WTC11 (cell line): ENCODE data around the gene CCDC126. TPM values are rescaled to one million over a fixed set of nuclear protein-coding genes. Genes with fewer than 3 reads are reported as not detected.
A peak's percentile ranks its signal among the peaks of the same experiment; 100 is the strongest.

Experiments used
- AFF4 ChIP-seq: sonication (generic); formaldehyde crosslinking; IDR thresholded peaks from 2 replicates; pipeline ENCODE4 v1.8.1; 2023; ENCODE audit warnings: mild to moderate bottlenecking, missing genetic modification reagents, borderline replicate concordance
- AR ChIP-seq: fragments of 250-450 bp; sonication (Bioruptor Pico); IDR thresholded peaks from 2 replicates; pipeline ENCODE4 v1.9.0; 2021; ENCODE audit warnings: mild to moderate bottlenecking
- ERG ChIP-seq: fragments of 250-450 bp; sonication (Bioruptor Pico); IDR thresholded peaks from 2 replicates; pipeline ENCODE4 v1.8.0; 2021; ENCODE audit warnings: mild to moderate bottlenecking
- FOXJ3 ChIP-seq: sonication (generic); formaldehyde crosslinking; IDR thresholded peaks from 2 replicates; pipeline ENCODE4 v1.9.0; 2021; ENCODE audit warnings: missing genetic modification reagents, mild to moderate bottlenecking, borderline replicate concordance
- FOXK1 ChIP-seq: sonication (generic); formaldehyde crosslinking; IDR thresholded peaks from 2 replicates; pipeline ENCODE4 v1.8.0; 2022; ENCODE audit warnings: mild to moderate bottlenecking, moderate library complexity, missing genetic modification reagents
- GTF2I ChIP-seq: fragments of 250-450 bp; sonication (Bioruptor Pico); conservative IDR thresholded peaks from 2 replicates; pipeline ENCODE4 v1.4.0; 2021; ENCODE audit warnings: mild to moderate bottlenecking
- HMGA2 ChIP-seq: fragments of 250-450 bp; sonication (Bioruptor Pico); IDR thresholded peaks from 2 replicates; pipeline ENCODE4 v1.4.0; 2021; ENCODE audit warnings: mild to moderate bottlenecking, moderate library complexity
- IRF2 ChIP-seq: sonication (generic); formaldehyde crosslinking; IDR thresholded peaks from 2 replicates; pipeline ENCODE4 v1.8.0; 2022; ENCODE audit warnings: low read depth, missing genetic modification reagents, borderline replicate concordance
- KAT7 ChIP-seq: sonication (generic); formaldehyde crosslinking; IDR thresholded peaks from 2 replicates; pipeline ENCODE4 v1.8.1; 2023; ENCODE audit warnings: missing genetic modification reagents, mild to moderate bottlenecking, borderline replicate concordance
- NFATC4 ChIP-seq: fragments of 250-450 bp; sonication (Bioruptor Pico); IDR thresholded peaks from 2 replicates; pipeline ENCODE4 v1.9.0; 2021; ENCODE audit warnings: mild to moderate bottlenecking
- NFE2L1 ChIP-seq: sonication (generic); formaldehyde crosslinking; IDR thresholded peaks from 2 replicates; pipeline ENCODE4 v1.8.1; 2023; ENCODE audit warnings: missing genetic modification reagents
- STAT6 ChIP-seq: sonication (generic); formaldehyde crosslinking; conservative IDR thresholded peaks from 2 replicates; pipeline ENCODE4 v1.8.1; 2023; ENCODE audit warnings: mild to moderate bottlenecking, low read depth, missing genetic modification reagents, moderate library complexity
- TEAD1 ChIP-seq: sonication (generic); formaldehyde crosslinking; IDR thresholded peaks from 2 replicates; pipeline ENCODE4 v1.8.0; 2022; ENCODE audit warnings: mild to moderate bottlenecking, missing genetic modification reagents
- TP53 ChIP-seq: sonication (generic); formaldehyde crosslinking; IDR thresholded peaks from 2 replicates; pipeline ENCODE4 v1.8.1; 2023; ENCODE audit warnings: mild to moderate bottlenecking, missing genetic modification reagents
- ZNF121 ChIP-seq: sonication (generic); formaldehyde crosslinking; IDR thresholded peaks from 2 replicates; pipeline ENCODE4 v1.8.0; 2023; ENCODE audit warnings: missing genetic modification reagents
- ZNF219 ChIP-seq: sonication (generic); formaldehyde crosslinking; IDR thresholded peaks from 2 replicates; pipeline ENCODE4 v1.8.0; 2023; ENCODE audit warnings: missing genetic modification reagents, mild to moderate bottlenecking, borderline replicate concordance
- ZNF317 ChIP-seq: sonication (generic); formaldehyde crosslinking; IDR thresholded peaks from 2 replicates; pipeline ENCODE4 v1.8.1; 2023; ENCODE audit warnings: low read depth, mild to moderate bottlenecking, moderate library complexity, missing genetic modification reagents, borderline replicate concordance
- ZNF416 ChIP-seq: fragments of 250-450 bp; sonication (Bioruptor Pico); IDR thresholded peaks from 2 replicates; pipeline ENCODE4 v1.9.0; 2021; ENCODE audit warnings: mild to moderate bottlenecking, inconsistent platforms
- ZNF532 ChIP-seq: fragments of 250-450 bp; sonication (Bioruptor Pico); IDR thresholded peaks from 2 replicates; pipeline ENCODE4 v1.9.0; 2021; ENCODE audit warnings: mild to moderate bottlenecking, borderline replicate concordance
- total RNA-seq: library from RNA; stranded (reverse); gene quantifications from 3 replicates; pipeline ENCODE4 v1.2.3, GENCODE V29; 2021
- TF ChIP-seq, protein P1 (sequence below): fragments of 250-450 bp; sonication (Bioruptor Pico); conservative IDR thresholded peaks from 2 replicates; pipeline ENCODE4 v1.9.0; 2021; ENCODE audit warnings: mild to moderate bottlenecking
- TF ChIP-seq, protein P2 (sequence below): sonication (generic); formaldehyde crosslinking; IDR thresholded peaks from 2 replicates; pipeline ENCODE4 v1.8.0; 2022; ENCODE audit warnings: mild to moderate bottlenecking, missing genetic modification reagents

The CCDC126 gene
- total RNA-seq, 1 experiment from 2014 or later: 5.1 TPM

- TF ChIP-seq AFF4 (CRISPR knock-in tag) (no peak), ZNF532 (CRISPR knock-in tag) (no peak), NFATC4 (CRISPR knock-in tag) (no peak), IRF2 (no peak), ERG (CRISPR knock-in tag) (no peak), TP53 (peak; percentile 98), GTF2I (CRISPR knock-in tag) (no peak), AR (CRISPR knock-in tag) (no peak), ZNF121 (CRISPR knock-in tag) (no peak), FOXJ3 (CRISPR knock-in tag) (no peak), STAT6 (CRISPR knock-in tag) (no peak), TEAD1 (CRISPR knock-in tag) (peak; percentile 91), HMGA2 (CRISPR knock-in tag) (no peak), ZNF416 (CRISPR knock-in tag) (no peak), ZNF317 (CRISPR knock-in tag) (0 out of 2 replicates have a peak, but pooled peaks have one; percentile 55), FOXK1 (CRISPR knock-in tag) (peak; percentile 91), ZNF219 (CRISPR knock-in tag) (peak; percentile 78; the same call in 1 of the 2 replicates), KAT7 (CRISPR knock-in tag) (0 out of 2 replicates have a peak, but pooled peaks have one; percentile 33), NFE2L1 (CRISPR knock-in tag) (peak; percentile 89; the same call in 1 of the 2 replicates)
- TF ChIP-seq, protein P1, sequence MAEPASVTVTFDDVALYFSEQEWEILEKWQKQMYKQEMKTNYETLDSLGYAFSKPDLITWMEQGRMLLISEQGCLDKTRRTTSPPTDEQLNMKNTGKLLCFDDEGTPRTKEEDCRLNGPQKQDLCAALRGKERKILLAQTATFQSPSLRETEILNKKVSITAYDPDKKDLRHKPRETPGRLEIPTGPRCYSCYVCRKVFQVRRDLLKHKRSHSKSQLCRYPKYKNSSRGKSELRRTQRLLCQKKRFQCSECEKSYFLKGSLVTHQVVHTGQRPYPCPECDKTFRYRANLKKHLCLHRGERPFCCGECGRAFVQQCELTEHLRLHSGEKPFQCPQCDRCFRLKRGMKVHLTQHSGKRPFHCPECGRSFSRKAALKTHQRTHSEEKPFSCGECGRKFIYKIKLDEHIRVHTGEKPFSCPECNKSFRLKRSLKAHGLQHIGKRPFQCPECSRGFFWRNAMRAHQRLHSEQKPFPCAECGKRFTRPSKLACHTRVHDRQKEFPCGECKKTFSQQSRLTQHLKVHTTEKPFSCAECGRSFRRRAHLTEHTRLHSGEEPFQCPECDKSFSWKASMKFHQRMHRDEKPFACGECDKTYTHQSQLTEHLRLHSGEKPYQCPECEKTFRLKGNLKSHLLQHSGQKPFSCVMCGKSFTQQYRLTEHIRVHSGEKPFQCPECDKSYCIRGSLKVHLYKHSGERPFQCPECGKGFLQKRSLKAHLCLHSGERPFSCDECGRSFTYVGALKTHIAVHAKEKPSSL (CRISPR knock-in tag): no peak
- TF ChIP-seq, protein P2, sequence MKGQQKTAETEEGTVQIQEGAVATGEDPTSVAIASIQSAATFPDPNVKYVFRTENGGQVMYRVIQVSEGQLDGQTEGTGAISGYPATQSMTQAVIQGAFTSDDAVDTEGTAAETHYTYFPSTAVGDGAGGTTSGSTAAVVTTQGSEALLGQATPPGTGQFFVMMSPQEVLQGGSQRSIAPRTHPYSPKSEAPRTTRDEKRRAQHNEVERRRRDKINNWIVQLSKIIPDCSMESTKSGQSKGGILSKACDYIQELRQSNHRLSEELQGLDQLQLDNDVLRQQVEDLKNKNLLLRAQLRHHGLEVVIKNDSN (CRISPR knock-in tag): peak; percentile 76; the same call in 1 of the 2 replicates
Measured at GRCh38 chr7:23679898-23680413, 82.8 kb downstream of the CCDC126 start, which contains the start of gene FAM221A (continued).
